GM23338 (cell line): Measurements from ENCODE around the gene DPYD.

ENCODE experiments used
- CREB1 ChIP-seq: fragments of 250-450 bp; sonication (Bioruptor Pico); IDR thresholded peaks from 2 replicates; pipeline ENCODE4 v1.5.0; 2020; ENCODE audit warnings: low read depth, mild to moderate bottlenecking, moderate library complexity
- EZH2 ChIP-seq: fragments of 200-600 bp; sonication (generic); IDR thresholded peaks from one replicate; pipeline ENCODE4 v1.8.0; 2017; ENCODE audit warnings: antibody characterized with exemption, mild to moderate bottlenecking, low read depth; ENCODE audit not compliant: unreplicated experiment
- EZH2phosphoT487 ChIP-seq: fragments of 200-600 bp; sonication (generic); IDR thresholded peaks from one replicate; pipeline ENCODE4 v1.8.1; 2018; ENCODE audit warnings: antibody characterized with exemption; ENCODE audit not compliant: unreplicated experiment
- JUNB ChIP-seq: IDR thresholded peaks from one replicate; pipeline ENCODE4 v1.6.1; 2016; ENCODE audit warnings: antibody characterized with exemption; ENCODE audit not compliant: unreplicated experiment
- NANOG ChIP-seq: IDR thresholded peaks from 2 replicates; pipeline ENCODE4 v1.6.1; 2016; ENCODE audit warnings: antibody characterized with exemption, borderline replicate concordance
- POLR2AphosphoS5 ChIP-seq: IDR thresholded peaks from 2 replicates; pipeline ENCODE4 v1.6.1; 2016; ENCODE audit warnings: antibody characterized with exemption, low read depth
- STAT1 ChIP-seq: IDR thresholded peaks from one replicate; pipeline ENCODE4 v1.6.1; 2016; ENCODE audit warnings: antibody characterized with exemption; ENCODE audit not compliant: unreplicated experiment
- ZNF331 ChIP-seq: fragments of 250-450 bp; sonication (Bioruptor Pico); IDR thresholded peaks from 2 replicates; pipeline ENCODE4 v1.5.0; 2020; ENCODE audit warnings: low read depth, mild to moderate bottlenecking, moderate library complexity
- TF ChIP-seq, protein P1 (sequence below), 2 experiments: fragments of 200-600 bp in 1 of 2; sonication (generic) in 1 of 2; conservative IDR thresholded peaks; 2 replicates each; pipeline versions ENCODE4 v1.5.1 to v1.6.1; 2016 to 2017; ENCODE audit warnings: antibody characterized with exemption in 2 of 2, low read depth in 2 of 2, mild to moderate bottlenecking in 2 of 2, moderate library complexity in 1 of 2
- TF ChIP-seq, protein P2 (sequence below): IDR thresholded peaks from one replicate; pipeline ENCODE4 v1.6.1; 2018; ENCODE audit warnings: antibody characterized with exemption; ENCODE audit not compliant: unreplicated experiment
- TF ChIP-seq, protein P3 (sequence below): IDR thresholded peaks from 2 replicates; pipeline ENCODE4 v1.6.1; 2016; ENCODE audit warnings: antibody characterized with exemption

DNA sequence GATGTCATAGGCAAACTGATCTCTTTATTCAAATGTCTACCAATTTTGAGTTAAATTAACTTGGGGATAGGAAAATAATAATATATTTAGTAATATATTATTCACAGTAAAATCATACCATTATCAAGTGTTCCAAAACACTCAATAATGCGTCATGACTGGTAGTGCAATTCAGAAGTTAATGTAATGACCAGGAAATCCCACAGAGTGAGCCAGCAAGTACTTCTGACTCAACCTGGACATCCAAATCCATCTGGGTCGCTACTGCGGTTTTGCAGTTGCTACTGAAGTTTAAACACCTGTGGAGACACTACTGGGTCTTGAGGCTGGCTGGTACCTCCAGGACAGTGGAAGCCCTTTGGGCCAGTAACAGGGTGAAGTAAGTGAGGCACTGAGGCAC, 44.8 kb downstream of the DPYD start:
- TF ChIP-seq, protein P1, sequence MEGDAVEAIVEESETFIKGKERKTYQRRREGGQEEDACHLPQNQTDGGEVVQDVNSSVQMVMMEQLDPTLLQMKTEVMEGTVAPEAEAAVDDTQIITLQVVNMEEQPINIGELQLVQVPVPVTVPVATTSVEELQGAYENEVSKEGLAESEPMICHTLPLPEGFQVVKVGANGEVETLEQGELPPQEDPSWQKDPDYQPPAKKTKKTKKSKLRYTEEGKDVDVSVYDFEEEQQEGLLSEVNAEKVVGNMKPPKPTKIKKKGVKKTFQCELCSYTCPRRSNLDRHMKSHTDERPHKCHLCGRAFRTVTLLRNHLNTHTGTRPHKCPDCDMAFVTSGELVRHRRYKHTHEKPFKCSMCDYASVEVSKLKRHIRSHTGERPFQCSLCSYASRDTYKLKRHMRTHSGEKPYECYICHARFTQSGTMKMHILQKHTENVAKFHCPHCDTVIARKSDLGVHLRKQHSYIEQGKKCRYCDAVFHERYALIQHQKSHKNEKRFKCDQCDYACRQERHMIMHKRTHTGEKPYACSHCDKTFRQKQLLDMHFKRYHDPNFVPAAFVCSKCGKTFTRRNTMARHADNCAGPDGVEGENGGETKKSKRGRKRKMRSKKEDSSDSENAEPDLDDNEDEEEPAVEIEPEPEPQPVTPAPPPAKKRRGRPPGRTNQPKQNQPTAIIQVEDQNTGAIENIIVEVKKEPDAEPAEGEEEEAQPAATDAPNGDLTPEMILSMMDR (conservative IDR thresholded peaks at IDR 0.05; ENCODE audit: low read depth in 2 of 2) = no peak
- TF ChIP-seq POLR2AphosphoS5 (no peak), EZH2phosphoT487 (no peak), EZH2 (no peak), CREB1 (no peak), NANOG (no peak), STAT1 (no peak), JUNB (no peak), ZNF331 (no peak)
- TF ChIP-seq, protein P2, sequence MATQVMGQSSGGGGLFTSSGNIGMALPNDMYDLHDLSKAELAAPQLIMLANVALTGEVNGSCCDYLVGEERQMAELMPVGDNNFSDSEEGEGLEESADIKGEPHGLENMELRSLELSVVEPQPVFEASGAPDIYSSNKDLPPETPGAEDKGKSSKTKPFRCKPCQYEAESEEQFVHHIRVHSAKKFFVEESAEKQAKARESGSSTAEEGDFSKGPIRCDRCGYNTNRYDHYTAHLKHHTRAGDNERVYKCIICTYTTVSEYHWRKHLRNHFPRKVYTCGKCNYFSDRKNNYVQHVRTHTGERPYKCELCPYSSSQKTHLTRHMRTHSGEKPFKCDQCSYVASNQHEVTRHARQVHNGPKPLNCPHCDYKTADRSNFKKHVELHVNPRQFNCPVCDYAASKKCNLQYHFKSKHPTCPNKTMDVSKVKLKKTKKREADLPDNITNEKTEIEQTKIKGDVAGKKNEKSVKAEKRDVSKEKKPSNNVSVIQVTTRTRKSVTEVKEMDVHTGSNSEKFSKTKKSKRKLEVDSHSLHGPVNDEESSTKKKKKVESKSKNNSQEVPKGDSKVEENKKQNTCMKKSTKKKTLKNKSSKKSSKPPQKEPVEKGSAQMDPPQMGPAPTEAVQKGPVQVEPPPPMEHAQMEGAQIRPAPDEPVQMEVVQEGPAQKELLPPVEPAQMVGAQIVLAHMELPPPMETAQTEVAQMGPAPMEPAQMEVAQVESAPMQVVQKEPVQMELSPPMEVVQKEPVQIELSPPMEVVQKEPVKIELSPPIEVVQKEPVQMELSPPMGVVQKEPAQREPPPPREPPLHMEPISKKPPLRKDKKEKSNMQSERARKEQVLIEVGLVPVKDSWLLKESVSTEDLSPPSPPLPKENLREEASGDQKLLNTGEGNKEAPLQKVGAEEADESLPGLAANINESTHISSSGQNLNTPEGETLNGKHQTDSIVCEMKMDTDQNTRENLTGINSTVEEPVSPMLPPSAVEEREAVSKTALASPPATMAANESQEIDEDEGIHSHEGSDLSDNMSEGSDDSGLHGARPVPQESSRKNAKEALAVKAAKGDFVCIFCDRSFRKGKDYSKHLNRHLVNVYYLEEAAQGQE = no peak
- TF ChIP-seq, protein P3, sequence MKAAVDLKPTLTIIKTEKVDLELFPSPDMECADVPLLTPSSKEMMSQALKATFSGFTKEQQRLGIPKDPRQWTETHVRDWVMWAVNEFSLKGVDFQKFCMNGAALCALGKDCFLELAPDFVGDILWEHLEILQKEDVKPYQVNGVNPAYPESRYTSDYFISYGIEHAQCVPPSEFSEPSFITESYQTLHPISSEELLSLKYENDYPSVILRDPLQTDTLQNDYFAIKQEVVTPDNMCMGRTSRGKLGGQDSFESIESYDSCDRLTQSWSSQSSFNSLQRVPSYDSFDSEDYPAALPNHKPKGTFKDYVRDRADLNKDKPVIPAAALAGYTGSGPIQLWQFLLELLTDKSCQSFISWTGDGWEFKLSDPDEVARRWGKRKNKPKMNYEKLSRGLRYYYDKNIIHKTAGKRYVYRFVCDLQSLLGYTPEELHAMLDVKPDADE = no peak
